Measurements from ENCODE around the gene NRTN. TPM values are rescaled to one million over a fixed set of nuclear protein-coding genes. Genes with fewer than 3 reads are reported as not detected.

NRTN gene
- total RNA-seq, 4 donors from 2014 or later, result 1.1 to 3.8 (median 1.4) TPM

- no peak for DNase-seq
- H3K9me3 ChIP-seq, result no peaks in the 10 kb centered on the region
- TF ChIP-seq POLR2A (IDR thresholded peaks at IDR 0.05), result no peak
- TF ChIP-seq CTCF (IDR thresholded peaks at IDR 0.05), result no peak
- H3K36me3 ChIP-seq, result no peaks in the 10 kb centered on the region
- peaks cover 8 to 36% (median 10%) of the 10 kb centered on the region in 3 donors for H3K4me1 ChIP-seq
- intact Hi-C loops (cut with DNase I), result no loop called here
- H3K27ac ChIP-seq, result no peak overlapping the region
- no peak overlapping the region for H3K4me3 ChIP-seq
- H3K27me3 ChIP-seq, result peaks cover 0 to 60% (median 0%) of the 10 kb centered on the region in 4 donors
- 67 to 72% methylated on average over 4 to 6 of the region's 9 CpGs for WGBS, 2 donors
Measured at GRCh38 chr19:5877882-5878281, 73.0 kb downstream of the NRTN start.

Other genes starting within 250 kb of the NRTN start
- gene TINCR, start 237.1 kb upstream of the NRTN start, total RNA-seq, result 10 to 100 TPM; 19.6 to 44.2 (median 28.0) TPM
- 10 to 100 TPM; 11.6 to 47.3 (median 32.1) TPM for gene SAFB2, start 182.3 kb upstream of the NRTN start, total RNA-seq
- 10 to 100 TPM; 40.5 to 80.1 (median 59.2) TPM for gene SAFB, start 182.0 kb upstream of the NRTN start, total RNA-seq
- gene MICOS13, start 124.6 kb upstream of the NRTN start, total RNA-seq, result 10 to 100 TPM; 34.0 to 76.3 (median 48.8) TPM
- gene HSD11B1L, start 124.0 kb upstream of the NRTN start, total RNA-seq, result 1 to 10 TPM; 1.9 to 9.4 (median 8.3) TPM
- gene RPL36, start 114.8 kb upstream of the NRTN start, total RNA-seq, result 1,000 to 10,000 TPM in 2 of 4 donors, 100 to 1,000 TPM in 2; 572 to 1,565 (median 1,059) TPM
- 10 to 100 TPM; 38.0 to 68.5 (median 51.2) TPM for gene LONP1, start 84.9 kb upstream of the NRTN start, total RNA-seq
- under 1 TPM in 1 of 4 donors, not detected in 3; 0.19 TPM for gene CATSPERD, start 84.4 kb upstream of the NRTN start, total RNA-seq
- 1 to 10 TPM; 1.3 to 5.0 (median 2.1) TPM for gene PRR22, start 20.3 kb upstream of the NRTN start, total RNA-seq
- gene DUS3L, start 13.9 kb upstream of the NRTN start, total RNA-seq, result 10 to 100 TPM; 19.2 to 45.8 (median 39.4) TPM
- gene FUT6, start 34.6 kb downstream of the NRTN start, total RNA-seq, result 100 to 1,000 TPM in 1 of 4 donors, 10 to 100 TPM in 3; 40.6 to 160 (median 68.9) TPM
- gene FUT3, start 46.4 kb downstream of the NRTN start, total RNA-seq, result 100 to 1,000 TPM in 2 of 4 donors, 10 to 100 TPM in 2; 51.7 to 145 (median 84.8) TPM
- not detected for gene FUT5, start 65.5 kb downstream of the NRTN start, total RNA-seq
- 100 to 1,000 TPM; 204 to 277 (median 234) TPM for gene NDUFA11, start 98.7 kb downstream of the NRTN start, total RNA-seq
- gene VMAC, start 99.8 kb downstream of the NRTN start, total RNA-seq, result 1 to 10 TPM; 3.1 to 8.6 (median 5.6) TPM
- 10 to 100 TPM in 2 of 4 donors, 1 to 10 TPM in 2; 3.3 to 13.7 (median 7.3) TPM for gene CAPS, start 109.2 kb downstream of the NRTN start, total RNA-seq
- gene RANBP3, start 173.1 kb downstream of the NRTN start, total RNA-seq, result 10 to 100 TPM; 38.0 to 77.8 (median 39.6) TPM

Measured in esophagus squamous epithelium (tissue), 5 donors.